Fibroblast of peridontal ligament (primary cell): ENCODE results near the gene FCN3.
"Not testable (repeated sequence)": the region's sequence is repeated elsewhere in the genome, so short reads cannot be mapped to it uniquely, and the experiment has no call there.

ENCODE experiments used
- DNase-seq: peaks from one replicate; pipeline ENCODE4 v3.0.0-alpha.2; 2010; ENCODE audit errors: extremely low read depth

Gene FCN3

GRCh38 chr1:27374362-27375086 lies at the start of gene FCN3:
Gene FCN3 (minus strand): TSS chr1:27374824. CDS start chr1:27374818, 6 bp downstream.
- DNase-seq, result no peak

- no peak for DNase-seq
These were observed 49.1 kb upstream of the FCN3 start for GRCh38 chr1:27423709-27424108.

GRCh38 chr1:27418326-27419185 lies 43.9 kb upstream of the FCN3 start:
- peak; percentile 88 for DNase-seq

GRCh38 chr1:27417713-27418112 lies 43.1 kb upstream of the FCN3 start:
- DNase-seq, result no peak

DNA sequence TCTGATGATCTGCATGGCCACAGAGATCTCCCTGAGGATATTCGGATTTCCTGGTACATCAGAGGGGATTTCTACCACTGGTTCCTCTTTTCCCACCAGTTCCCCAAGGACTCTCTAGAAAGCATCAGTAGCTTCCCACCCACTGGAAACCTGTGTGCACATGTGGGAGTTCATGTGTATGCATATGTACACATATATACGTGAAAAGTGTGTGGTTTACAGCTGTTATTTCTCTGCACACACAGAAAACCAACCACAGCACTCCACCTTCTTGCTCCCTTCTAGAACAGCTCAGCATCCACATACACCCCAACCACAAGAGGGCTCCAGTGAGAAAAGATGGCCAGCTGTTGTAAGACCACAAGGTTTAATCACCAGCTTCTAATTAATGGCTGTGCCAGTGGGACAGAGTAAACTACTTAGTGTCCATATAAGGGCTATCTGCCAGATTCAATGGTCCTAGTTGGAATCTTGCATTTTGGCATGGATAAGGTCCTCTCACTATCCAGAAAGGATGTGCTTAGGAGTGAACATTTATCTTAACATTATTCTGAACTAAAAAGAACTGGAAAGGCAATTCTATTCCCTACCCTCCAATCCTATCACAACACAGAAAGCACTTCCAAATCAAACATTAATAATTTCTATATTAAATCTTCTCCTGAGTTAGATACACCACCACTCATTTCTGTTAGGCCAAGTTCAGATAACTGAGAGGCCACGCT lies 41.9 kb upstream of the FCN3 start:
- peak; percentile 74 for DNase-seq

- no peak for DNase-seq
These were observed 39.5 kb upstream of the FCN3 start for GRCh38 chr1:27414091-27414490.

GRCh38 chr1:27413004-27413403 lies 38.4 kb upstream of the FCN3 start:
- no peak for DNase-seq

DNA sequence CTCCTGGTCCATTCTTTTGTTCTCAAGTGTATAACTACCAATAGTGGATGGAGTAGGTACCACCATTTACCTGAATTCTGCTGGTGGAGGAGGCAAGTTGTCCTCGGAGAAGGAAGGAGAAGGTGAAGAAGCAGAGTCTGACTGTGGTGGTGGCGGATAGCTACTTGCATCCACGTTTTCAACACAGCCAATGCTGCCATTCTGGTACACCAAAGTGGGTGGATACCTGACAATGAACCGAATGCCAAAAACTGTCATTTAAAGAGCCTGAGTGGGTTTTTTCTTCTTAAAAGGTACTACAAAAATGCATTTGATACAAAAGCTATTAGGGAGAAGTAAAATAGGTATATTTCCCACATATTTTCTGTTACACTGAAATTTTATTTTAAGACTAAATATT lies 37.9 kb upstream of the FCN3 start:
- no peak for DNase-seq

DNA sequence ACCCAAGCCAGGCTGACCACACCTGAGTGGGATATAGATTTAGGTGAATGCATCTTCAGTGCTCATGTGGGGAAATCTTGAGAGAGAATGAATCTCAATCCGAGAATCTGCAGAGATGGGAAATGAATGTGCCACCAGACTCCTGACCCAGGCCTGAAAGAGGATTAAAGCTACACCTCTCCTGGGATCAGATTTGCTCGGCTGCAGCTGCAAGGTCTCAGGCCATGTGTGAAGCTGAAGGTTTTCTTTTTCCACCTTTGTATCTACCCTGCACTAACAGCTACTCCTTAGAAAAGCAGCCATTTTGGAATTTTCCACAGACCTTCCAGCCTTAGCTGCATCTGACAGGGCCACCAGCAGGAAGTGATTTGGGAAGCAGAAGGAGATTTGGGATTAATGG lies 36.1 kb upstream of the FCN3 start:
- DNase-seq, result no peak

DNA sequence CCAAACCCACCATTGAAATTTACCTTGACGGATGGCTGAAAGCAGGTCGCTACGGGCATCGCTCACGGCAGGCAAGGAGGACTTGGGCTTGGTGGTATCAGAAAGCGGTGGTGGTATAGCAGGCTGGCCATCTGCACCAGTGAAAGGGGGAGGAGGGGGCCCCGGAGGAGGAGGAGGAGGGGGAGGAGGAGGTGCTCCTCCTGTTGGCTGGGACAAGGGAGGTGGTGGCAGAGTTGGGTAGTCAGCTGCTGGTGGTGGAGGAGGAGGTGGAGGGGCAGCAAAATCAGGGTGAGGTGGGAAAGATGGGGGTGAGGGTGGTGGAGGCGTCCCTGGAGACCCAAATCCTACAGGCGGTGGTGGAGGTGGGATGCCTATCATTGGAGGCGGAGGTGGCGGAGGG lies 35.0 kb upstream of the FCN3 start:
- DNase-seq, result no peak

DNA sequence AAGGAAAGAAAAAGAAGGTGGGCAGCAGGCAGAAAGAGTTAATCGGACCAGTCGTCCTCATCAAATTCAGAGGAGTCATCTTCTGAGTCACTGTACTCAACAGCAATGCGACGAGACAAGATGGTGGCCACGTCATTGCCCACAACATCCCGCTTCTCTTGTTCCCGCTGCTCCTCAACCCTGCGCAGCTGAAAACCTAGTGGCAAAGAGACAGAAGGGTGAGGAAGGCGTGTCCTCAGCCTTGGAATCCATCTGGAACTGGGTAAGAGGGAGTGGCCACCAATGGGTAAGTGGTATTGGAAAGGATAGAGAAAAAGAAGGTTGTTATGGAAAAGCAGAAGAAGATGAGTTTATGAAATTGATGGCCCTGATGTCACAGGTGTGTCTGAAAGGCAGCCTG lies 33.5 kb upstream of the FCN3 start:
- DNase-seq, result no peak

DNA sequence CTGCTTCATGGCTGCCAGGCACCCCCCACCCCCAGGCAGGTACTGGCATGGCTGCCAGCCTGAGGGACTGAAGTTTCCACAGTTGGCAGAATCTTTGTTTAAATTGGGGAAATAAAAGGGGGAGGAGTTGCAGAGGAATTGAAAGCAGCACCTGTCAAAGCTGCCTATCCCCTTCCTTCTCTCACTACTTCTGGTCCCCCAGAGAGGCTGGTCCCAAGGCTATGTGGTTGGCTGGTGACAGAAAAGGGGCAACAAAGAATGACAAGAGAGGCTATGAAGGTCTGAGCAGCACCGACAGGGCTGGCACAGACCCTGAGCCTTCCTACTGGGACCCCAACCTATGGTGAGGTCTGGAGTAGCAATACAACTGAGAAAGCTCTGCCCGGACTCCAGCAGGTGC lies 32.2 kb upstream of the FCN3 start:
- DNase-seq, result not testable (repeated sequence)

- DNase-seq, result no peak
These were observed 31.7 kb upstream of the FCN3 start for GRCh38 chr1:27406362-27406680.

GRCh38 chr1:27405598-27406361 lies 31.2 kb upstream of the FCN3 start:
- DNase-seq, result not testable (repeated sequence)

DNA sequence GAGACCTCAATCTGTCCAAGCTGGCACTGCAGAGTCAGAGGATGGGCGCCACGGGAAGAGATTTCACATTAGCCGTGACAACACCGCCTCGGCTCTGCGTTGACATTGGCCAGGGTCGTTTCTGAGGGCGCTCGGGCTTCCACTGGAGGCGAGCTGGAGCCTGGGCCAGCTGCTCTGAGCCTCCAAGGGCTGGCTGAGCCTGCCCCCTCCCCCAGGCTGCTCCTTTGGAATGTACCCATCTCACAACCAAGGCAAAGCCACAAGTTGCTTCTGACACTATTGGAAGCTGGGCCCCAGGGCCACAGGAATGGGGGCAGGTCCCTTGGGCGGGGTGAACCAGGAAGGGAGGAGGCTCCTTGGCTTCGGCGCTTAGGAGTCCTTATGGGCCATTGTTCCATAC lies 30.4 kb upstream of the FCN3 start:
- DNase-seq, result peak; percentile 70

DNA sequence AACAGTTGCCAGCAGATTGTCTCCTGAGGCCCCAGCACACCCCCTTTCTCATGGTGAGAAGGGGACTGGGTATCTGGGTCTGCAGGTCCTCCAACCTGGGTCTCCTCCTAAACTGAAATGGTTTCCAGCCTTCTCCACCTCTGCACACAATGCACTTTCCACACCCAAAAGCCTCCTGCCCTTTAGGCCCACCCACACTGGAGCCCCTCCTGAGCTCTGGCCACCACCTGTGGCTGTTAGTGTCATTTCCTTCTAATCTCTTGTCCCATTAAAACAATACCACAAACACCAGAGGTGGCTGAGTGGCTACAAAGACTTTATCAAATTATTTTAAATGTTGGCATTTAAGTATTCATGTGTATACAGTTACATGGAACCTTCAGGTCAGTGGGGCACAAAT lies 29.3 kb upstream of the FCN3 start:
- no peak for DNase-seq

DNA sequence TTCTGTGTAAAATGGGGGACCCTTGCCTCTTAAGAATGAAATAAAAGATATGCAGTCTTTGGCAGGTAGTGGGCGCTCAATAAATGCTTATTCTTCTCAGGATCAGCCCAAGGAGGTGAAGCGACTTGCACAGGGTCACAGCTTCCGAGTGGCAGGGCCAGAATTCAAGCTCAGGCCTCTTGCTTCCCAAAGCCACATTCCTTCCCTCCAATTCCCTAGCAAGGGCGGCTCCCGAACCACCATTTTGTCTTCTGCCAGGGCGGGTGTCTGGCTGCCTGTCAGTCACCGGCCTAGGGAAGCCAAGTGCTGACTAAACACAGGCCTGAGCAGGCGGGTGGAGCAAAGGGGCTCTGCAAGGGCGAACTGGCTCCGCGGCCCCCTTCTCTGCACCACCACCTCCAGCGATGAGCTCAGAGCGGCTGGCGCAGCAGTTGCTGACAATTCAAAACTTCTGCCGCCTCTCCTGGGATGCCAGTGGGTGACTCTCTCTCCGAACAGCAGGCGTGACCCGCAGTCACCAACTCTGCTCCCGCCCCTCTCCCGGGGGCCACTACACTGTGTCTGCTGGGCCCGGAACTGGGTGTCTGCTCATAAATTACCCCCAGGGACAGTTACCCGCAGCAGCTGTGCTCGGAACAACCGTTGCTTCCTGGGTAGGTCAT lies 28.6 kb upstream of the FCN3 start:
- peak; percentile 55 for DNase-seq

GRCh38 chr1:27402349-27402754 lies 27.7 kb upstream of the FCN3 start:
- DNase-seq, result peak; percentile 70

- no peak for DNase-seq
These were observed 26.3 kb upstream of the FCN3 start for GRCh38 chr1:27400963-27401341.

DNA sequence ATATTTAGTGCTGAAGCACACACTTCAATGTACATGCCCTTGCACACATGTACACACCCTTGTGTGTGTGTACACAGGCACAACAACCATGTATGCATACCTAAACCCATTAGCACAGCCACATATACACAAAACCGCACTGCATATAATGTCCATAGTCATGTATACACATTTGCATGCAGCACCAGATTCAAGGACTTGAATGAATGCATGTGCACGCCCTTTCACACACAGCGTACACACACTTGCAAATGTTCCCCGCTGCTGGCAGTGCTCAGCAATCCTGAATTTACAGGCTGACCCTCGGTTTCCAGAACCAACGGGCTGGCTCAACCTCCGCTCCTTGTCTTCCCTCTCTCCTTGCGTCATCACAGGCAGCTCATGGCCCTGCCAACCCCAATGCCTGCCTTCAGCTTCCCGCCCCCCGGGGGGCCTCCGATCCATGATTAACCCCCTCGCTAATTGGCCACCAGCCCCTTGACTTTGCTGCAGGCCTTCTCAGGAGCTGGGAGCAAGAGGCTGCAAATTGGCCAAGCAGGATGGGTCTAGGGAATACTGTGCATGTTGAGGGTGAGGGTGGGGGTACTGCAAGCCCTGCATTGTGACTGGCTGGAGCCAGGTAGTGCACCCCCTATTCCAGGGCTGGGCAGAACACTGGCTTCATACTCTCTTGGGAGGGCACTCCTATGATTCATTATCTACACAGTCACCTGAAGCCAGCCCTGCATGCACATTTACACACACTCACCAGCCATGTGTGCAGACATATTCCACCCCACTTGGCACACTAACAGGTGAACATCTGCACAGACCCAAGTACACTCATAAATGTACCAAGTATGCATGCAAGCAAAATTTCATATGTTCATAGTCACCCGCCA lies 25.7 kb upstream of the FCN3 start:
- DNase-seq, result peak; percentile 25
